Measurements from ENCODE around the gene TMEM168. TPM values are rescaled to one million over a fixed set of nuclear protein-coding genes. Genes with fewer than 3 reads are reported as not detected.
"Not testable (repeated sequence)": the region's sequence is repeated elsewhere in the genome, so short reads cannot be mapped to it uniquely, and the experiment has no call there.

Gene TMEM168
- total RNA-seq, 2 donors from 2014 or later: 20.6 to 27.6 TPM

DNA sequence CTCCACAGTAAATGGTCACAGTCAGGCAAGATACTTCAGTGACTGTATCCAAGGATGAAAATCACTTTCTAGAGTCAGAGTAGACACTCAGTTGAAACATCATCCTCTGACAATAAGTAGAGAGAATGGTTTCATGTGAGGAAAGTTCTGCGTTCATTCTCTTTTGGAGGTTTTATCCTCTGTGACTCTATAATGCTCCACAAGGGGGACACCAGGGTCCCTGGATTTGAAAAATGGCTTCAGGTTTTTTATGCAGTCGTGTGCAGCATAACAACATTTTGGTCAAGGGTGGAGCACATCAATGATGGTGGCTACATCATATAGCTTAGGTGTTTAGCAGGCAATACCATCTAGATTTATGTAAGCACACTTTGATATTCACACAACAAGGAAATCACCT, 40.4 kb downstream of the TMEM168 start:
- no peak for ATAC-seq
- no peak for DNase-seq (ENCODE audit: low spot score in 2 of 2)
- Mint-ChIP-seq H3K36me3 (no peaks in the 10 kb centered on the region), H3K9me3 (no peaks in the 10 kb centered on the region), H3K27ac (no peak overlapping the region)

DNA sequence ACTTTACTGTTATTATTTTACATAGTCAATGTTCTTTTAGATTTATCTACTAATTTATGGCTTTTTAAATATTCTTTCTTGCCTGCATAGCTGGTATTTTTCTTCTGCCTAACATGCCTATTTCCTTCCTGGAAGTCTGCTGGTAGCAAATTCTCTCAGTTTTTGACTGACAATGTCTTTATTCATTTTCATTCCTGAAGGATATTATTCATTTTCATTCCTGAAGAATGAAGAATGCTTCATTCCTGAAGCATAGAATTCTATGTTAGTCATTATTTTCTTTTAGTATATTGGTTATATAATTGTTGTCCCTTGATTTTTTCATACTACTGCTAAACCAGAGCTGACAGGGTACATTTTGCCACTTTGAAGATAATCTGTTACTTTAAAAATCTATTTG, 41.8 kb downstream of the TMEM168 start:
- Mint-ChIP-seq H3K36me3 (no peaks in the 10 kb centered on the region), H3K9me3 (no peaks in the 10 kb centered on the region), H3K27ac (no peak overlapping the region)
- ATAC-seq: no peak
- no peak for DNase-seq (ENCODE audit: low spot score in 2 of 2)

DNA sequence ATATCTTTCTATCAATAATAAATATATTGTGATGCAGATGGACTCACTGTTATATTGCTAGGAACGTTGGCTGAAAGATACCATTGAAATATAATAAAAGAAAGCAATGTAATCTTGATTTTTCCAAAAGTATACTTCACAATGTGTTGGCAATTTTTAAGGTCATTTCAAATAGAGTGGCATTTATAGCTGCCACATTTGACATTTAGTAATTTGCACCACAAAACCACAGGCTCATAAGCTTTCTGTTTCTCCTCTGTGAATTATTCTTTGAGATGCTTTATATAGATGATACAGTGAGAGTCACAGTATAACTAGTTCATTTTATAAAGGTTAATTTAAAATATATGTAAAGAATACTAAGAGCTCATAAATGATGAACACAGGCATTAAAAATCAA, 44.6 kb downstream of the TMEM168 start:
- no peaks in the 10 kb centered on the region for H3K36me3 Mint-ChIP-seq

DNA sequence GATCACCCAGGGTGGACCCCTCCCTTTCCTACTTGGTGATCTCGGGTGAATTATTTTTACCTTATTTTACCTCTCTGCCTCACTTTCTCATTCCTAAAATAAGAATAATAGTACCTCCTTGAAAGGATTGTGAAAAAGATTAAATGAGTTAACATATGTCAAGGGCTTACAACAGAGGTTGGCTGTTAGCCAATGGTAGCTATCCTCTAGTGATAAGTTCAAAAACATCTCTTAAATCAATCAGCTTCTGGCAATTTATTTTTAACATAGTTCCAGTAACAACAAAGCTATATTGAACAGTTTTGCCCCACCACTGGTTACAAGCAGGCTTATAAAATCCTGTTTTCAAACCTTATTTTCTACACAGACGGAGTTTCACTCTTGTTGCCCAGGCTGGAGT, 45.4 kb downstream of the TMEM168 start:
- no peak overlapping the region for H3K27ac Mint-ChIP-seq
- H3K9me3 Mint-ChIP-seq: no peaks in the 10 kb centered on the region
- no peak for ATAC-seq
- no peak for DNase-seq (ENCODE audit: low spot score in 2 of 2)
- no peaks in the 10 kb centered on the region for H3K36me3 Mint-ChIP-seq

More for the DNA sequence above, 44.6 kb downstream of the TMEM168 start:
- Mint-ChIP-seq H3K9me3 (no peaks in the 10 kb centered on the region), H3K27ac (no peak overlapping the region)
- DNase-seq (ENCODE audit: low spot score in 2 of 2) (no peak), ATAC-seq (no peak)

DNA sequence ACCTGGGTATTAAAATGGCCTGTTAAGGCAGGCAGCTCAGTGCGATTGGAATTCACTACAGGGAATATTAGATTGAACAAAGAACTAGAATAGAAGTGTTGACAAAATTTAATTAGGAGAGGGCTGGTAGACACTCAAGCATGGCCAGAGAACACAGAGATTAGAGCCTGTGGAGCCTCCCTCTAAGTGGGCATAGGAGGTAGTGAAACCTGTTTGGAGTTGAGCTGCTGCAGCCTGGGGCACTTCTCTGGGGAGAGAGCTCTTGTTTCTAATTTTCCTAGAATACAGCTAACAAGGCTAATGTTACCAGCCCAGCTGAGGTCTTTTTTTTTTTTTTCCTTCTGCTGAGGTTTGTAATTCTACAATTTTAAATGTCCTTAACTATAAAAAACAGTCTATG, 46.4 kb downstream of the TMEM168 start:
- Mint-ChIP-seq H3K27ac (no peak overlapping the region), H3K9me3 (peaks cover under 1 to 3% of the 10 kb centered on the region in 2 donors), H3K36me3 (peaks cover 0 to 7% of the 10 kb centered on the region in 2 donors)
- DNase-seq (ENCODE audit: low spot score in 2 of 2): no peak
- no peak for ATAC-seq

DNA sequence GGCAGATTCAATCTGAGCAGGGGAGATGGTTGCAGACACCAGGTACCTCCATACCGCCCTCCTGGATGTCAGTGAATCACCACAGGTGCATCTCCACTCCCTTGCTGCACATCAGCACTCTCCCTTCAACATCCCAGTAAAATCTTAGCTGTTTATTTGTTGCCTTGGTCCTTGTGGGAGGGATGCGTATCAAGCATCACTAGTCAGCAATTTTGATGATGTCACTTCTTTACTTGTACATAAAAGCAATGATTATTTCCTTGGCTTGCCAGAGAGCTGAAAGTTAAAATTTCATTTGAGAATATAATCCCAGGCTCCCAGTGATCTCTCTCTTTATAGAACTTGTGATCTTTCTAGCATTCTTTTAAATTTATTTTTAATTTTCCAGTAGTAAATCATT, 49.5 kb downstream of the TMEM168 start:
- DNase-seq (ENCODE audit: low spot score in 2 of 2) (no peak), ATAC-seq (no peak)
- peaks cover 0 to 14% of the 10 kb centered on the region in 2 donors for H3K36me3 Mint-ChIP-seq
- peaks cover 7 to 8% of the 10 kb centered on the region in 2 donors for H3K9me3 Mint-ChIP-seq
- H3K27ac Mint-ChIP-seq: no peak overlapping the region

DNA sequence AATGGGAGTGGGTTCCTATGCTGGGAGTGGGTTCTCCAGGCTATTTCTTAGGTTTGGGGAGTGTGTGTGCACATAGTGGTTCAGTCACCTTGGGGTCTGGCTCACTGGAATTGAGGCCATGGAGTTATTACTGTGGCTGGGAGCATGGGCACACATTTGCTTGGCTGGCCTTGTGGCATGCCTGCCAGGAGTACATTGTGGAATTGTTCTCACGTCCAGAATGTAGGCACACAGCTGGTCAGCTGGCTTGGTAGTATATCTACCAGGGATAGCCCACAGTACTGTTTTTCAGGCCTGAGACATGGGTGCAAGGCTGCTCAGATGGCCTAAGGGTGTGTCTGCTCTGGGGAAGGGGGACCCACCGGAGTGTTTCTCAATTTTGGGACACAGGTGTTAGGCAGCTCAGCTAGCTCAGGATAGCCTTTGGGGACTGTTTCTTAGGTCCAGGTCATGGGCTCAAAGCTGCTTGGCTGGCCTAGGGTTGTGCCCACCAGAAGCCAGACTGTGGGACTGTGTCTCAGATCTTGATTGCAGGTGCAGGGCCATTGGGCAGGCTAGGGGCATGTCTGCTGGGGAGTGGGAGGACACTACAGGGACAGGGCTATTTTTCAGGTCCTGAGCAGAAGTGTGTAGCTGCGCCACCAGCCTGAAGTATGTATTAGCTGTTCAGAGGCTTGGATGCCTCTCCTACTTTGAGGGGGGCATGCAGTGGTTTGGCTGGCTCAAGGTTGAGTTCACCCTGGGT, 50.6 kb downstream of the TMEM168 start:
- no peak for DNase-seq (ENCODE audit: low spot score in 2 of 2)
- no peak for ATAC-seq
- Mint-ChIP-seq H3K9me3 (peaks cover 11 to 12% of the 10 kb centered on the region in 2 donors), H3K27ac (no peak overlapping the region), H3K36me3 (peaks cover 4 to 15% of the 10 kb centered on the region in 2 donors)

DNA sequence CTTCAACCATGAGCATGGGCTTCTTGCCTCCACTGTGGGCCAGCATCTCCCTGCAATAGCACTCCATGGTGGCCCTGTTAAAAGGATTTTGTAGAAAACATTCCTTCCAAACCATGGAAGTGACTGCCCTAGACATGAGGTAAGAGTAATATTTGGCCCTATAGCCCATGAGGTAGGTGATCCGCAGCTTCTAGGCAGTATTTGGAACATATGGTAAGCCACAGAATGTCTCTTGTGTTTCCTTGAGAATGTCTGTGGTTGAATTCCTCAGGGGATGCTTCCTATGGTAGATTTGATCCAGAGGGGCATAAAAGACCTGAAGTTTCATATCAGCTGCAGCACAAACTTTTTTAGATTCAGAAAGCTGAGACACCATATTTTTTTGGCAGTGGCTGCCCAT, 54.9 kb downstream of the TMEM168 start:
- ATAC-seq (no peak), DNase-seq (ENCODE audit: low spot score in 2 of 2) (no peak)
- Mint-ChIP-seq H3K27ac (no peak overlapping the region), H3K36me3 (peaks cover 4 to 38% of the 10 kb centered on the region in 2 donors), H3K9me3 (peaks cover 24 to 32% of the 10 kb centered on the region in 2 donors)

DNA sequence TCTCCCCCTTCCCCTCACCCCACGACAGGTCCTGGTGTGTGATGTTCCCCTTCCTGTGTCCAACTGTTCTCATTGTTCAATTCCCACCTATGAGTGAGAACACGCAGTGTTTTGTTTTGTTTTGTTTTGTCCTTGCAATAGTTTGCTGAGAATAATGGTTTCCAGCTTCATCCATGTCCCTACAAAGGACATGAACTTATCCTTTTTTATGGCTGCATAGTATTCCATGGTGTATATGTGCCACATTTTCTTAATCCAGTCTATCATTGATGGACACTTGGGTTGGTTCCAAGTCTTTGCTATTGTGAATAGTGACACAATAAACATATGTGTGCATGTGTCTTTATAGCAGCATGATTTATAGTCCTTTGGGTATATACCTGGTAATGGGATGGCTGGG, 58.9 kb downstream of the TMEM168 start:
- not testable (repeated sequence) for ATAC-seq; DNase-seq (ENCODE audit: low spot score in 2 of 2); H3K27ac Mint-ChIP-seq
- Mint-ChIP-seq H3K36me3 (peaks cover 4 to 35% of the 10 kb centered on the region in 2 donors), H3K9me3 (peaks cover 30 to 33% of the 10 kb centered on the region in 2 donors)

DNA sequence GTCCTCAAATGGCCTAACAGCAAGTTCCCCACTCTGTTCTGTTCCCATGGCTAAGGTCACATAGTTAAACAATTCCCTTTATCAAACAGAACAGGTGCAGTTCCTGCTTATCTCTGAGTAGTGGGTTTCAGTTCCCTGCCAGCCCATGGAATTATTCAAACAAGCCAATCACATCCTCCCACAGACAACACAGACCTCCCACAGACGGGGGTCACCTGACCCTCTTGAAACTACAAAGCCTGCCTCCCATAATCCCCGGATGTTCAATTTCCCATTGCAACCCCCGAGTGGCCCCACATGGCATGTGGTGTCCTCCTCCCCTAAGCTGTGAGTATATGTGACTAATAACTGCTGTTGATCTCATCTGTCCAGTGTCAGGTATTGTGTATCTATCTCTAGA, 64.1 kb downstream of the TMEM168 start:
- ATAC-seq: no peak
- Mint-ChIP-seq H3K9me3 (peaks cover 5 to 16% of the 10 kb centered on the region in 2 donors), H3K36me3 (peaks cover 0 to 11% of the 10 kb centered on the region in 2 donors), H3K27ac (no peak overlapping the region)
- DNase-seq (ENCODE audit: low spot score in 2 of 2): no peak

DNA sequence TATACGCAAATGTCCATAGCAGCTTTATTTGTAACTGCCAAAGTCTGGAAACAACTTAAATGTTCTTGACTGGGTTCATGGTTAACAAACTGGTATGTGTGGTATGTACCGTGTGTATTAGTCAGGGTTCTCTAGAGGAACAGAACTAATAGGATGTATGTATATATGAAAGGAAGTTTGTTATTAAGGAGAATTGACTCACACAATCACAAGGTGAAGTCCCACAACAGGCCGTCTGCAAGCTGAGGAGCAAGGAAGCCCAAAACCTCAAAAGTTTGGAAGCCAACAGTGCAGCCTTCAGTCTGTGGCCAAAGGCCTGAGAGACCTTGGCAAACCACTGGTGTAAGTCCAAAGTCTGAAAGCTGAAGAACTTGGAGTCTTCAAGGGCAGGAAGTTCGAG, 66.8 kb downstream of the TMEM168 start:
- DNase-seq (ENCODE audit: low spot score in 2 of 2): no peak
- H3K27ac Mint-ChIP-seq: no peak overlapping the region
- H3K9me3 Mint-ChIP-seq: peaks cover 0 to 3% of the 10 kb centered on the region in 2 donors
- no peak for ATAC-seq
- no peaks in the 10 kb centered on the region for H3K36me3 Mint-ChIP-seq

DNA sequence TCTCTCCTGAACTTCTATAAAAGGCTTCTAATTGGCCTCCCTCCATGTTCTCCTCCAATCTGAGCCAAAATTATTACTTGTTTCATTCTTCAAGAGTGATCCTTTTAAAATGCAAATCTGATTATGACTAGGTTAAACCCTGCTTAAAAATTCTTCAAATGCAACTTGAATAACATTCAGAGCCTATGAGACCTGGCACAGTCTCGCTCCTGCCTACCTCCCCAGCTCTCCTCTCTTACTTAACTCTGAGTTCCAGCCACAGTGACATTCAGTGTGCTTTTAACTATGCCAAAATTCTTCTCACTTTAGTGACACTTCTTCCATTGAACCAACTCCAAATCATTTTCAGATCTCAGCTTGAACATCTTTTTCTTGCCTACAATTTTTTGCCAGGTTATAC, 68.8 kb downstream of the TMEM168 start:
- ATAC-seq (no peak), DNase-seq (ENCODE audit: low spot score in 2 of 2) (no peak)
- H3K27ac Mint-ChIP-seq: no peak overlapping the region
- peaks cover 0 to 2% of the 10 kb centered on the region in 2 donors for H3K9me3 Mint-ChIP-seq
- no peaks in the 10 kb centered on the region for H3K36me3 Mint-ChIP-seq

DNA sequence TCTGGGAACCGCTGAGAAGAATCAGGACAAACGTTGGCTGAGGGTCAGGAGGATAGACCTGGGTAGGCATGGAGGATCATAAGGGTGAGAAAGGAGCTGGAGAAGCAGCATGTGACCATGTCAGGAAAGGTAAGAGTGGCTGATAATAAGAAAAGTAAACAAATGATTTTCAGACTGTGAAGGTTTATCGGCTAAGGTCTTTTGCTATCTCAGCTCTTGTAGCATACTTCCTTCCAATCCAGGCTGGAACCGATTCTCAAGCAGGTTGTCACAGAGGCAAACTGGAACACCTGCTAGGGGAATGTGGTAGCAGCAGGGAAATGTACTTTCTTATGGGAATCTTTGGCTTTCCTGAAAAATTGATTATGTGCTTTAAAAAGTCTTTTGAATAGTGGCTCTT, 74.7 kb downstream of the TMEM168 start:
- no peaks in the 10 kb centered on the region for H3K36me3 Mint-ChIP-seq
- no peak overlapping the region for H3K27ac Mint-ChIP-seq
- no peaks in the 10 kb centered on the region for H3K9me3 Mint-ChIP-seq
- ATAC-seq: no peak
- no peak for DNase-seq (ENCODE audit: low spot score in 2 of 2)

DNA sequence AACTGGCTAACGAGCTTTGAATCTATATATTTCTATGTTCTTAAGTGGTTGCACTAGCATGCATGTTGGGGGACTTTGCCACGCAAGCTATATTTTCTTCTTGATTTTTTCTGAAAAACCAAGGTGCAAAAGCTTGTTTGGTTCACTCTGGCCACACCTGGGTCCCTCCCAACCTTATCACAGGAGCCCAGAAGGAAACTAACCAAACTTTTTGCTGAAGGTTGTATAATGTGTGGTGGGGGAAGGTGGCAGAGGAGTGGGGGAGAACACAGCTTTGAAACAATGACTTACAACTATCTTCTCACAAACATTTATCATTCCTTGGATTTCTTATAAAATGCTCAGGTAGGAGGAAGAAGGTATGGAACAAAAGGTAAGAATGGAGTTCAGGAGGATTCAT, 75.3 kb downstream of the TMEM168 start:
- ATAC-seq (no peak), DNase-seq (ENCODE audit: low spot score in 2 of 2) (no peak)
- no peaks in the 10 kb centered on the region for H3K36me3 Mint-ChIP-seq
- H3K27ac Mint-ChIP-seq: no peak overlapping the region
- H3K9me3 Mint-ChIP-seq: no peaks in the 10 kb centered on the region

Measured in activated naive CD4-positive, alpha-beta T cell treated with anti-CD3 and anti-CD28 coated beads, Interleukin-2, amount 50 U/mL, for 72 hours (primary cell).